GM18511 (cell line): Measurements from ENCODE around the gene DNAJC30.

ENCODE experiments used
- ATAC-seq: cut with Tn5 transposase; IDR thresholded peaks from one replicate; pipeline ENCODE4 v1.9.1; 2021; ENCODE audit warnings: mild to moderate bottlenecking, moderate library complexity; ENCODE audit not compliant: unreplicated experiment

The DNAJC30 gene

GRCh38 chr7:73650524-73650923, 32.7 kb downstream of the DNAJC30 start:
- no peak for ATAC-seq

GRCh38 chr7:73649576-73649975, 33.7 kb downstream of the DNAJC30 start:
- no peak for ATAC-seq

DNA sequence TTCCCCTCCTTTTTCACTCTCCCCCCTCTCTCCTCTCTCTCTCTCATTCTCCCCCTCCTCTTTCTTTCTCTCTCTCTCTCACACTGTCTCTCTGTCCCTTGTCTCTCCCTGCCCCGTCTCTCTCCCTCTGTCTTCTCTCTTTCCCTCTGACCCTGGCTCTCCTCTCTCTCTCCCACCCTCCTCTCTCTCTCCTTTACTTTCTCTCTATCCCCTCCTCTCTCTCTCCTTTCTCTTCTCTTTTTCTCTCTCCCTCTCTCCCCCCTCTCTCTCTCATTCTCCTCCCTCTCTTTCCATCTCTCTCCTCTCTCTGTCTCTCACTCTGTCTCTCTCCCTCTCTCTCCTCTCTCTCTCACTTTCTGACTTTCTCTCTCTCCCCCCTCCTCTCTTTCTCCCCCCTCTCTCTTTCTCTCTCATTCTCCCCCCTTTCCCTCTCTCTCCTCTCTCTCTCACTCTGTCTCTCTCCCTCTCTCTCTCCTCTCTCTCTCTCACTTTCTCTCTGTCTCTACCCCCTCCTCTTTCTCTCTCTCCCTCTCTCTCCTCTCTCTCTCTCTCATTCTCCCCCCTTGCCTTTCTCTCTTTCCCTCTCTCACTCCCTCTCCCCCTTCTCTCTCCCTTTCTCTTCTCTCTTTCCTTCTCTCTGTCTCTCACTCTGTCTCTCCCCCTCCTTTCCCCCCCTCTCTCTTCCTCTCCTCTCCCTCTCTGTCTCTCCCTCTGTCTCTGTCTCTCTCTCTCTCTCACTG, 34.5 kb downstream of the DNAJC30 start:
- ATAC-seq: no peak

GRCh38 chr7:73647725-73648592, 35.3 kb downstream of the DNAJC30 start:
- ATAC-seq: no peak

DNA sequence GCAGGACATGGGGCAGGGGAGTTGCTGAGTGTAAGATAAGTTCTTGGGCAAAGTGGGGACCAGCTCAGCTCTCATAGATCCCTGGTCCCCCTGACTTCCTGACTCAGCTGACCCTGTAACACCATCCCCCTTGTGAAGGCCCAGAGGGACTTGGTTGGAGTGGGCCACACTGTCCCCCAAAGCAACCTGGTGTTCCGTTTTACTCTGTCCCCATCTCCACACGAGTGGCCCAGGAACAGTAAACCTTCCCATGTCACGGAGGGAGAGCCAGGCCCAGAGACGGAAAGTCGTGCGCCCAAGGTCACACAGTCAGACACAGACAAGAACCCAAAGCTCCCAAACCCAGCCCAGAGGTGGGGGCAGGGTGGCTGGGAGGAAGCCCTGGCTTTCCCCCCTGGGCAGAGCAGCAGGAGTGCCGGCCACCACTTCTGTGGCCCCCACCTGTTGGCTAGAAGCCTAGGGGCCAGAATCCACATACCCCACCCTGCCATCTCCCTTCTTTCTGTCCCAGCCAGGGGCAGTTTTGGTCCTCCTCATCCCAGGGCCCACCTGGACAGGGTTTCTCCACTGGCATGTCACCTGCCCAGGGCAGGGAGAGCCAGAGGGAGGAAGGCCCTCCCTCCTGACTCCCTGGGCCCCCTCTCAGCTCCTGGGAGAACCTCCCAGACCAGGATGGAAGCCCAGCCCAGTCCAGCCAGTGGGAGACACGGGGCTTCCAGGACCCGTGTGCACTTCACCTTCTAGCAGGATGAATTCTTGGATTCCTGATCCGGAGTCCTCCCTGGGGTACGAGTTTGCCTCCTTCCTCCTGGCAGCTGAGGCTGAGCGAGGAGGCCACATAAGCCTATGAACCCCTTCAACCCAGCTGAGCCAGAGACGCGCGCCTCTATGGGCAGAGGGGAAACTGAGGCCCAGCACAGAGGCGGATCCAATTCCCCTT, 36.2 kb downstream of the DNAJC30 start:
- ATAC-seq: no peak

DNA sequence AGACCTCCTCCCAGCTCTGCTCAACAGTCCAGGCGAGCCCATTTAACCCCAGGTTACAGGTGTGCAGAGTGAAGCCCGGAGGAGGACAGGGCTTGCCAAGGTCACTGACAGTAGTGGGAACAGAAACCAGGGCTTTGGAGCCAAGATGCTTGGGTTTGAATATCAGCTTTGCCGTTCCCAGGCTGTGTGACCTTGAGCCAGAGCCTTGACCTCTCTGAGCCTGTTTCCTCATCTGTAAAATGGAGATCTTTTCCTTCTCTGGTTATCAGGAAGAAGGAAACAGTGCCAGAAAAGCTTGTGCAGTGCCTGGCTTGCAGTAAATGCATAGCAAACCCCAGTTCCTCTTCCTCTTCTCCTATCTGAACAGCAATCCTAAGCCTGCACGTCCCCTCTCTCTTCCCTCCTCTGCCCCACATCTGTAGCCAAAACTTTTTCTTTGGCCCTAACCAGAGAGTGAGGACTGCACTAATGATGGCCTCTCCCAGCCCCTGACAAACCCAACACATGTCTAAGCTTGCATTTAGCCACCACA, 37.5 kb downstream of the DNAJC30 start:
- no peak for ATAC-seq

- ATAC-seq: no peak
Observed at GRCh38 chr7:73644688-73645286, 38.5 kb downstream of the DNAJC30 start.

GRCh38 chr7:73642834-73643233, 40.4 kb downstream of the DNAJC30 start:
- ATAC-seq: no peak

DNA sequence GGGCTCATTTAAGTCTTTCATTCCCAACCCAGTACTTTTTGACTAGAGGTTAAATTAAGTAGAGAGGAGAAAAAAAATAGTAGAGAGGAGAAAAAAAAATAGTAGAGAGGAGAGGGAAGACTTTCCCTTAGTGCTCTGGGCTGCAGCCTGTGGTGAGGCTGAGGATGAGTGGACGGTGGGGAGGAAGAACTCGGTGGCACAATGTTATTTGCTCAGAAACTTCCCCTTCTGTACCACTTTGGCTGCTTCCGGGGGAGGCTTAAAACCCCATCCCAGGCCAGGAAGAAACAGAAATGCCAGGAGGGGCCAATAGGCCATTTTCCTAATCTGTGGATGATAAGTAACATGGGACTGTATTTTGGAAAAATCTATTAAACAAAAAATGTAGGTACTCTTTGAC, 44.3 kb downstream of the DNAJC30 start:
- no peak for ATAC-seq

- no peak for ATAC-seq
Observed at GRCh38 chr7:73635428-73636200, 47.6 kb downstream of the DNAJC30 start.

DNA sequence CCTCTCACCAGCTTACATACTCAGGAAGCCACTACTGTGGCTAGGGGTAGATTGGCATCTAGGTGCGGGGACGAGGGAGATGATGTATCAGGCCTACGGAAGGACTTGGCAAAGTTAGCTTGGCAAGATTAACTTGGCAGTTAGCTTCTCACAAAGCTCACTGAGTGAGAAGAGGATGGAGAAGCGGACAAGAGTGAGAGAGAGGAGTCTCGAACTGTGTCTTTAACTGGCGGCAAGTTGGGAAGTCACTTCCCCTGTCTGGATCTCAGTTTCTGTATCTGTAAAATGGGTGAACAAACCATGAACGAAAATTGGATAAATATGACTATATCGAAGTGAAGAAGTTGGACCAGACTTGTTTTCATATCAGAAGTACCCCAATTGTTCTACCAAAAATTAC, 49.4 kb downstream of the DNAJC30 start:
- ATAC-seq: no peak

- ATAC-seq: no peak
Observed at GRCh38 chr7:73633323-73633722, 49.9 kb downstream of the DNAJC30 start.

- ATAC-seq: no peak
Observed at GRCh38 chr7:73631558-73631957, 51.7 kb downstream of the DNAJC30 start.
